ENCODE measurements around the gene DIABLO.
"Not testable (repeated sequence)": the region's sequence is repeated elsewhere in the genome, so short reads cannot be mapped to it uniquely, and the experiment has no call there.

The DIABLO gene

DNA sequence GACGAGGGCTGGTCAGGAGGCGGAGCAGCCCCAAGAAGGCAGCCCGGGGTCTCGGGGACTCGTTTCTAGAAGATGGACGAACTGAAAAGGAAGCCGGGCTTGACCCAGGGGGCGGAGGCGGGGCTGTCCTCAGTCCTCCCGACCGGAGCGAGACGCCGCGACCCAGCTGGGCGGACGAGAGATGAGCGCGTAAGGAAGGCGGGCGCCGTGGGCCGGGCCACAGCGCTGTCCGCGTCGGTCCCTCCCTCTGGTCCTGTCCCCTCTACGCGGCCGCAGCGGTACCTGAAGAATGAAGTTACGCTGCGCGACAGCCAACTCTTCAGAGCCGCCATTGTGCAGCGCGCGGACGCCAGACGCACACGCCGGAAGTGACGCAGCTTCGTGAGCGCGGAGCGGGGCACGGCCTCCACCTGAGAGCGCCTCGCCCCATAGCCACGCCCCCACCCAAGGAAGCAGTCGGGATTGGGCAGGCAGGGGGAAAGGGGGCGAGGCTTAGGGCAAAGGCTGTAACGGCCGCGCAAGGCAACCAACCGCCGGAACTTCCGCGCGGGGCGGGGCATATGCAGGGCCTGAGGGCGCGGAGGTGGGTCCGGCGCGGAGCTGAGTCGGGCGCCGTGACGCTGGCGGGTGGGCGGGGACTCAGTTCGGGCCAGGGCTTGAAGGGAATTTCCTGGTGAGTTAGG, at the start of gene DIABLO:
TSS of gene DIABLO (minus strand) at position 370 of the 683 bp plus-strand sequence. CDS start at position 332, 38 bp downstream.
- DNase-seq: peak; percentile 97

GRCh38 chr12:122275459-122275858, 49.6 kb upstream of the DIABLO start:
- no peak for DNase-seq

- peak; percentile 74 for DNase-seq
Observed at GRCh38 chr12:122266230-122266901, 40.5 kb upstream of the DIABLO start, which contains the start of gene VPS33A. TSS of gene VPS33A (minus strand) at chr12:122266494. CDS start at chr12:122266408, 86 bp downstream.

DNA sequence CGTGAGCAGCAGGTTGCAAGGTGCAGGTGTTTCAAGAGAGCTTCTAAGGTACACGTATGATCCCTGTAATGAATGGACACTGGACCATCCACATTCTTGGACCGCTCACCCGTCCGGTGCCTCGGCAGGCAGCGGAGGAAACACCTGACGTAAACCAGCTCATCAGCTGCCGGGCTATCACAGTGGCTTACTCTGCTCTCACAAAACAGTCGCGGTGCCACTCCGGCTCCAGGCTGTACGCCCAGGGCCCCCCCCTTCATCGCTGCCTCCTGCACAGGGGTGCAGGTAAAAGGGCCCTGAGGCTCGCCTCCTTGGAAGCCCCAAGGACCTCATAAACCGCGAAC, 40.0 kb upstream of the DIABLO start:
- DNase-seq: no peak

DNA sequence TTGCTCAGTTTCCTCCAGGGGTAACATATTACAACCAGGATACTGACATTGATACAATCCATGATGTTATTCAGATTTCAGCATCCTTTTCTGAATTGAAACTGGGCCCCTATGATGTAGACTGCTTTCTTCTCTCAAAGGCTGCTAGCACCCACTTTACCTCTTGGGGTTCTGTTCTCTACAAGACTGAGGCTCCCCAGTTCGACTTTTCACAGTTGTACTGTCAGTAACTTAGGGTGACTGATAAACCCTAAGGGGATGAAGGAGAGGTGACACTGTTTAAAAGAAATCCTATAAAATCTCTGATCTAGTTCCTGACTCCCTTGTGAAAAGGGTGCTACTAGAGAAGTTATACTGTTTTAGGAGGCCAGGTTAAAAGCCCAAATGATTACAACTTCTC, 39.6 kb upstream of the DIABLO start:
- DNase-seq: no peak

DNA sequence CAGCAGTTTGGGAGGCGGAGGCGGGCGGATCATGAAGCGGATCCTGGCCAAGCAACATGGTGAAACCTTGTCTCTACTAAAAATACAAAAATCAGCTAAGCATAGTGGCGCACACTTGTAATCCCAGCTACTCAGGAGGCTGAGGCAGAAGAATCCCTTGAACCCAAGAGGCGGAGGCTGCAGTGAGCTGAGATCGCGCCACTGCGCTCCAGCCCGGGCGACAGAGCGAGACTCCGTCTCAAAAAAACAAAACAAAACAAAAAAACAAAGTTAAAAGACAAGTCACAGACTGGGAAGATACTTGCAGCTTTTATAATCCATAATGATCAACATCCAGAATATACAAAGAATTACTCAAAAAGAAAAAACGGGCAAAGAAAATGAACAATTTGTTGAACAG, 34.9 kb upstream of the DIABLO start:
- DNase-seq: not testable (repeated sequence)

- not testable (repeated sequence) for DNase-seq
Observed at GRCh38 chr12:122258939-122259338, 33.1 kb upstream of the DIABLO start.

- not testable (repeated sequence) for DNase-seq
Observed at GRCh38 chr12:122258462-122258861, 32.6 kb upstream of the DIABLO start.

GRCh38 chr12:122250536-122250935, 24.7 kb upstream of the DIABLO start:
- no peak for DNase-seq

DNA sequence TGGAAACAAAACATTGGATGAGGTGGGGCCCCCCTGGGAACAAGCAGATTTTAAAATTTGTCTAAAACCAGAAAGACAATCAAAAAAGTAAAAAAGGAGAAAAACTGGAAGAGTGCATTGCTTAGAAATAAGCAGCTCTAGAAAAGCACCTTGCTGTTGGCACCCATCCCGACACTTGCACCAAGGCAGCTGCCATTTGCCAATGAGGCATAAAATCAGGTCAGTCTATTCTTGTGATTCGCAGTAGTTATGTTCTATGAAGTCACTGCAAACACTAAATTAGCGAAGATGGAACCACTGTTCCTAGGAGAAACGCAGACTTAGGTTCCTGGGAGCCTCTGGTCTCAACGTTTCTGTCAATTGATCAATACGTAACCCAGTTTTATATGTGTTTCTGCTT, 24.2 kb upstream of the DIABLO start:
- no peak for DNase-seq

GRCh38 chr12:122245553-122245952, 19.7 kb upstream of the DIABLO start:
- DNase-seq: no peak

DNA sequence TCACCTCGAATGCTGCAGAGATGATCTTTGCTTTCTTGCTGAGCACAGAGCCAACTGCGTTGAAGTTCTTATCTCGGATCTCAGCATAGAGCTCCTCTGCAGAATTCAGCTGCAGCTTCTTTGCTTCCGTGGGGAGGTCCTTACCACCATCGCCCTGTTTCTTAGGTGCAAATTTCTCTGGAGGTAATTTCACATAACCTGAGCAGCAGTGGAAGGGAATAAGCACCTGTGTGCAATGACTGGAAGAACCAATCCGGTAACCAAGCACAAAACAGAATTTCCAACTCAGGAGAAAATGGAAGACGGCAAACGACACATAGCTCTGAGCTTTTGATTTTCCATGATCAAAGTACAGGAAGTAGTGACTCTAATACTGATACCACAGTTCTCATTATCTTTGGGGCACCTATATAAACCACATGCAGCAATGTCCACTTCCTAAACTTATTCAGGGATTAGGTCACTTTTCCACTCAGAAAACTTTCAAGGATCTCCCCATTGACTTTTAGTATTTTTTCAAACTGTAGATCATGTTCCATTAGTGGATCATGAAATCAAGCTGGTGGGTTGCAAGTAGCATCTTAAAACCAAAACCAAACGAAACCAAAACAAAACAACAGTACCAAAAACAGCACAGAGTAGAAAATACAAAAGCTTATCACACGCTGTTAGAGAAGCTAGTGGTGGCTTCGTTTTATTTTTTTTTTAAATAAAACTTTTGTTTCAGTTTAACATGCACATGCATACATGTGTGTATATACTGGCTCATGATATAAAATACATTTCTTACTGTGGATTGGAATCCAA, 18.9 kb upstream of the DIABLO start:
- no peak for DNase-seq

DNA sequence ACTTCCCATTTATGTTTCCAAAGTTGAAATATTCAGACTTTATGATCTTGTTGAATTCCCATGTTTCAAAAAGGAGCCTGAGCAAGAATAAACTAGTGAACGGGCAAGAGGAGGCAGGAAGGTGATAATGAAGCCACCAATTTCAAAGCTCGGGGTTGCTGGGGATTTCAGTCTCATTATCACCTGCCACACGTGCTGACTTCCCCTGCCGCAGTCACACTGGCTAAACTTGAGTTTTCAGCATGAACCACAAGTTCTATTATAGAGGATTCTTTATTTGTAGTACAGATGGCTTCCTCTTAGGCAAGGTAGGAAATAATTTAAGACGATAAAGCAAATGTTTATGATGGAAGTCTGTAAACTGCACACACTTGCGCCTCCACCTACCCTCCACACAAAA, 18.1 kb upstream of the DIABLO start:
- DNase-seq: no peak

- no peak for DNase-seq
Observed at GRCh38 chr12:122238861-122239260, 13.0 kb upstream of the DIABLO start.

GRCh38 chr12:122235741-122236140, 9.9 kb upstream of the DIABLO start:
- no peak for DNase-seq

GRCh38 chr12:122232691-122233090, 6.8 kb upstream of the DIABLO start:
- DNase-seq: no peak

- DNase-seq: no peak
Observed at GRCh38 chr12:122230798-122231197, 4.9 kb upstream of the DIABLO start.

GRCh38 chr12:122228092-122228491, 2.2 kb upstream of the DIABLO start:
- DNase-seq: no peak

GRCh38 chr12:122227341-122227740, 1.5 kb upstream of the DIABLO start:
- no peak for DNase-seq

- DNase-seq: no peak
Observed at GRCh38 chr12:122226366-122227125, 694 bp upstream of the DIABLO start.

GRCh38 chr12:122216445-122216844, 9.4 kb downstream of the DIABLO start:
- no peak for DNase-seq

GRCh38 chr12:122215771-122216170, 10.1 kb downstream of the DIABLO start:
- DNase-seq: no peak
